Vagina (tissue), 2 donors: ENCODE measurements around the gene LRRC72. TPM values are rescaled to one million over a fixed set of nuclear protein-coding genes. Genes with fewer than 3 reads are reported as not detected.

Experiments used
- DNase-seq, 2 donors: peaks; one replicate each; pipeline ENCODE4 v3.0.0-alpha.2; 2017; ENCODE audit errors: extremely low spot score in 2 of 2
- H3K27ac ChIP-seq: fragments of 200-600 bp; sonication (generic); one replicate; pipeline ENCODE4 v1.5.1; 2019
- H3K27me3 ChIP-seq: fragments of 200-600 bp; sonication (generic); one replicate; pipeline ENCODE4 v1.5.1; 2019
- H3K36me3 ChIP-seq, 2 donors: fragments of 200-600 bp; sonication (generic); one replicate each; pipeline ENCODE4 v1.5.1; 2017 to 2019
- H3K4me1 ChIP-seq: fragments of 200-600 bp; sonication (generic); one replicate; pipeline ENCODE4 v1.5.1; 2019
- H3K4me3 ChIP-seq, 2 donors: fragments of 200-600 bp; sonication (generic); 1 replicate in 1 of 2; 2 replicates in 1 of 2; pipeline ENCODE4 v1.5.1; 2016 to 2019
- H3K9me3 ChIP-seq: fragments of 200-600 bp; sonication (generic); one replicate; pipeline ENCODE4 v1.5.1; 2019
- POLR2A ChIP-seq, 2 donors: fragments of 450-650 bp; IDR thresholded peaks; one replicate each; pipeline ENCODE4 v1.6.1; 2017; ENCODE audit warnings: antibody characterized with exemption in 2 of 2, mild to moderate bottlenecking in 2 of 2, moderate library complexity in 2 of 2
- POLR2AphosphoS5 ChIP-seq, 2 donors: sonication (generic); formaldehyde crosslinking; IDR thresholded peaks; one replicate each; pipeline ENCODE4 v1.9.0; 2017; ENCODE audit warnings: antibody characterized with exemption in 2 of 2, mild to moderate bottlenecking in 2 of 2, low read depth in 1 of 2; ENCODE audit not compliant: insufficient read depth in 1 of 2
- intact Hi-C: fragments of 100-400 bp; cut with DNase I; formaldehyde crosslinking; loops from one replicate; pipeline ENCODE4 v1.15.1; 2023
- total RNA-seq: library from RNA; depleted of rRNA; stranded (reverse); fragments of >200 nt; gene quantifications from one replicate; pipeline ENCODE4 v1.2.3, GENCODE V29; 2016
- TF ChIP-seq, protein P1 (sequence below), 3 experiments: fragments of 450-650 bp in 2 of 3; fragments of 200-600 bp in 1 of 3; sonication (generic) in 1 of 3; IDR thresholded peaks; one replicate each; pipeline ENCODE4 v1.5.1; 2017 to 2019; ENCODE audit warnings: antibody characterized with exemption in 3 of 3, mild to moderate bottlenecking in 2 of 3, moderate library complexity in 2 of 3

Gene LRRC72
- total RNA-seq, 1 donor from 2014 or later, result not detected

DNA sequence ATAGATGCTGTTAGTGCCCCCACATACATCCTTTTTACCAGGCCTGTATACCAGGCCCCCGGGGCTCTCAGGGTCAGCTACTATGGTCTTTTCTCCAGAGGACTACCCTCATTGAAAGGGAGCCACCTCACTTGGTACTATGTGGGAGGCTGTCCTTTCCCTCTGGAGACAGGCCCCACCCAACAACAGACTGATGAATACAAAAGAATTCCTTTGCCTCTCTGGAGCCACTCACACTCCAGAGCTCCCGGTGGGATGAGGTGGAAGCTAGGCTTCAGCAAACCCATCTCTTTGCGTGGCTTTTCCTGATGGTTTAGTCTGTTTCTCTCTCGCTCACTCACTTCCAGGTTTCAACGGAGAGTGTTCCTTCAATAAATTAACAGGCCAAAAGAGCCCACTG, 88.6 kb downstream of the LRRC72 start:
- Histone ChIP-seq H3K4me1 (no peaks in the 10 kb centered on the region), H3K27ac (no peak overlapping the region), H3K9me3 (no peaks in the 10 kb centered on the region), H3K4me3 (no peak overlapping the region), H3K27me3 (no peaks in the 10 kb centered on the region), H3K36me3 (peaks cover 0 to 53% of the 10 kb centered on the region in 2 donors)
- DNase-seq, result no peak
- TF ChIP-seq POLR2A (IDR thresholded peaks at IDR 0.05) (no peak), POLR2AphosphoS5 (IDR thresholded peaks at IDR 0.05; ENCODE audit: insufficient read depth in 1 of 2, low read depth in 1 of 2) (no peak)
- TF ChIP-seq, protein P1, sequence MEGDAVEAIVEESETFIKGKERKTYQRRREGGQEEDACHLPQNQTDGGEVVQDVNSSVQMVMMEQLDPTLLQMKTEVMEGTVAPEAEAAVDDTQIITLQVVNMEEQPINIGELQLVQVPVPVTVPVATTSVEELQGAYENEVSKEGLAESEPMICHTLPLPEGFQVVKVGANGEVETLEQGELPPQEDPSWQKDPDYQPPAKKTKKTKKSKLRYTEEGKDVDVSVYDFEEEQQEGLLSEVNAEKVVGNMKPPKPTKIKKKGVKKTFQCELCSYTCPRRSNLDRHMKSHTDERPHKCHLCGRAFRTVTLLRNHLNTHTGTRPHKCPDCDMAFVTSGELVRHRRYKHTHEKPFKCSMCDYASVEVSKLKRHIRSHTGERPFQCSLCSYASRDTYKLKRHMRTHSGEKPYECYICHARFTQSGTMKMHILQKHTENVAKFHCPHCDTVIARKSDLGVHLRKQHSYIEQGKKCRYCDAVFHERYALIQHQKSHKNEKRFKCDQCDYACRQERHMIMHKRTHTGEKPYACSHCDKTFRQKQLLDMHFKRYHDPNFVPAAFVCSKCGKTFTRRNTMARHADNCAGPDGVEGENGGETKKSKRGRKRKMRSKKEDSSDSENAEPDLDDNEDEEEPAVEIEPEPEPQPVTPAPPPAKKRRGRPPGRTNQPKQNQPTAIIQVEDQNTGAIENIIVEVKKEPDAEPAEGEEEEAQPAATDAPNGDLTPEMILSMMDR (IDR thresholded peaks at IDR 0.05), result no peak
- intact Hi-C loops, result no loop called here

DNA sequence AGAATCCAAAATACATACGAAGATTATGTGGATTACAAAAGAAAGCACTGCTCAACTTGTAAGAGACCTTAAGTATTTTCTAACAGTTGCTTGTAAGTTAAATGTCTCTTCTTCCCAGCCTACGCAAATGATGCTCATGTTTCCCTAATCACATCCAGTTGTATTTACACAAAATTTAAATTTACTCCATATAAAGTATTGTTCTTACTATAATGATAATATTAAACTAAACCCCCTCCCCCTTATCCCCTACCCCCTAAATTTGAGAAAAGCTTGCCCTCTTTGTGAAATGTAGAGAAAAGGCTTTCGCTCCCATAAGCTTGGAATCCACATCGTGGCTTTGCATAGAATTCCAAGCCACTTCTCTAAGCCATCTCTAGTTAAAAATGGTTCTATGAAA, 89.5 kb downstream of the LRRC72 start:
- Histone ChIP-seq H3K36me3 (peaks cover 0 to 54% of the 10 kb centered on the region in 2 donors), H3K9me3 (no peaks in the 10 kb centered on the region), H3K27ac (no peak overlapping the region), H3K4me3 (no peak overlapping the region), H3K27me3 (no peaks in the 10 kb centered on the region), H3K4me1 (no peaks in the 10 kb centered on the region)
- intact Hi-C loops, result no loop called here
- DNase-seq, result no peak
- TF ChIP-seq, protein P1 (IDR thresholded peaks at IDR 0.05), result no peak
- TF ChIP-seq POLR2AphosphoS5 (IDR thresholded peaks at IDR 0.05; ENCODE audit: insufficient read depth in 1 of 2, low read depth in 1 of 2) (no peak), POLR2A (IDR thresholded peaks at IDR 0.05) (no peak)

DNA sequence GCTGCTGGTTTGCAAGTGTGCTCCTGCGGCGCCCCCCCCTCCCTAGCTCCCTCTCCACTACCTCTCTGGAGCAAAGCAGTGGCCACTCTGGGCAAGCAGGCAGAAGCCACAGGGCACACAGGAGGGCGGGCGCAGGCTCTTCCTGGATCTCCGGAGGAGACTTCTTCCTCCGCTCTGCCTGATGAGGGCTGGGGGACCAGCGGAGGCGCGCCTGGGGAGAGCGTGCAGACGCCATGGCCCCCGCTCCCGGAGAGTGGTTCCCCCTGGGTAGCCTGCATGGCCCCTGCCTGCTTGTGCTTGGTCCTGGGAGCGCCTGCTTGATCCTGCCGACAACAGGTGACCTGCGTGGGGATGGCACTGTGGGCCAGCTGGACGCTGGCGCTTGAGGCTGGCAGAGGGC, 89.9 kb downstream of the LRRC72 start:
- Histone ChIP-seq H3K36me3 (peaks cover 0 to 58% of the 10 kb centered on the region in 2 donors), H3K27me3 (no peaks in the 10 kb centered on the region)

DNA sequence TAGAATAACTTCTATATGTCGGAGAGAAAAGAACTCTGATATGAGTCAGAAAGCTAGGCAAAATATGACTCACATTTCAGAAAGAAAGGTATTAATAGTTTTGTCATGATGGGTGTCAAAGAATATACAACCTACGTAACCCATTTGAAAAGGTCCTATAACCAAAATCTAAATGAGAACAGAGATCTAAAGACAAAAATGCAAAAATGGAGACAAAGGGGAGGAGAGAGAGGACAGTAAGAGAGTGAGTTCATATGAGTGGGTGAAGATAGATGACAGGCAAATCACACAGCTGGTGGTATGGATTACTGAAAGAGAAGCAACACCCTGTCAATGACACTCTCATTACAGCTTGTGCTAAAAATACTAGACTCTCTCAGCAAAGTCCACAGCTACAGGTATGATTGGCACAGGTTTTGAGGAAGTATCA, 93.4 kb downstream of the LRRC72 start:
- Histone ChIP-seq H3K4me3 (no peak overlapping the region), H3K27me3 (no peaks in the 10 kb centered on the region), H3K36me3 (peaks cover 0 to 53% of the 10 kb centered on the region in 2 donors), H3K9me3 (no peaks in the 10 kb centered on the region), H3K4me1 (no peaks in the 10 kb centered on the region), H3K27ac (no peak overlapping the region)
- no peak for DNase-seq
- intact Hi-C loops, result no loop called here
- TF ChIP-seq POLR2A (IDR thresholded peaks at IDR 0.05) (no peak), POLR2AphosphoS5 (IDR thresholded peaks at IDR 0.05; ENCODE audit: insufficient read depth in 1 of 2, low read depth in 1 of 2) (no peak)
- TF ChIP-seq, protein P1 (IDR thresholded peaks at IDR 0.05), result no peak

More for the DNA sequence above, 89.9 kb downstream of the LRRC72 start:
- DNase-seq, result no peak
- H3K9me3 ChIP-seq, result no peaks in the 10 kb centered on the region
- intact Hi-C loops, result no loop called here
- no peaks in the 10 kb centered on the region for H3K4me1 ChIP-seq
- TF ChIP-seq POLR2AphosphoS5 (IDR thresholded peaks at IDR 0.05; ENCODE audit: insufficient read depth in 1 of 2, low read depth in 1 of 2) (no peak), POLR2A (IDR thresholded peaks at IDR 0.05) (no peak)
- TF ChIP-seq, protein P1 (IDR thresholded peaks at IDR 0.05), result no peak
- no peak overlapping the region for H3K27ac ChIP-seq
- no peak overlapping the region for H3K4me3 ChIP-seq

DNA sequence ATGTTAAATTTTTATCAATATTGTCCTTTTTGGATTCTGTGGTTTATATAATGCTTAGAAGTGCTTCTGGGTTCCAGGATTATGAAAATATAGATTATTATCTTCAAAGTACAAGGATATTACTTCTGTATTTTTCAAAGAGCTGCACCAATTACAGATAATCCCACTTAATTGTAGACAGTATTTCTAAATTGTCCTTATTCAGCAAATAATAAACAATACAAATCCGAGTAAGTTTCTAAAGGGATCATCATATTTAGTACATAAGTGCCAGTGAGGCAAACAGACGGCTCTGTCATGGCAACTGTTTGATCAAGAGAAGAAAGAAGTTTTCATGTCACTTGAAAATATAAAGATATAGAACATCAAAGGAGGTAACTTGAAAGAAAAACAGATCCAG, 99.8 kb downstream of the LRRC72 start:
- peaks cover 0 to 11% of the 10 kb centered on the region in 2 donors for H3K36me3 ChIP-seq
- intact Hi-C loops, result no loop called here
- no peaks in the 10 kb centered on the region for H3K27me3 ChIP-seq
- no peak for DNase-seq
- TF ChIP-seq POLR2A (IDR thresholded peaks at IDR 0.05) (no peak), POLR2AphosphoS5 (IDR thresholded peaks at IDR 0.05; ENCODE audit: insufficient read depth in 1 of 2, low read depth in 1 of 2) (no peak)
- TF ChIP-seq, protein P1 (IDR thresholded peaks at IDR 0.05), result no peak
- no peaks in the 10 kb centered on the region for H3K9me3 ChIP-seq
- no peak overlapping the region for H3K4me3 ChIP-seq
- H3K4me1 ChIP-seq, result peaks cover 7% of the 10 kb centered on the region
- H3K27ac ChIP-seq, result no peak overlapping the region
